ENCODE results near the gene SHROOM4.

Gene SHROOM4

GRCh38 chrX:50778272-50778671 lies 35.7 kb downstream of the SHROOM4 start:
- no peak for DNase-seq (ENCODE audit: low read depth in 2 of 2)

GRCh38 chrX:50776248-50776647 lies 37.7 kb downstream of the SHROOM4 start:
- DNase-seq (ENCODE audit: low read depth in 2 of 2): no peak

DNA sequence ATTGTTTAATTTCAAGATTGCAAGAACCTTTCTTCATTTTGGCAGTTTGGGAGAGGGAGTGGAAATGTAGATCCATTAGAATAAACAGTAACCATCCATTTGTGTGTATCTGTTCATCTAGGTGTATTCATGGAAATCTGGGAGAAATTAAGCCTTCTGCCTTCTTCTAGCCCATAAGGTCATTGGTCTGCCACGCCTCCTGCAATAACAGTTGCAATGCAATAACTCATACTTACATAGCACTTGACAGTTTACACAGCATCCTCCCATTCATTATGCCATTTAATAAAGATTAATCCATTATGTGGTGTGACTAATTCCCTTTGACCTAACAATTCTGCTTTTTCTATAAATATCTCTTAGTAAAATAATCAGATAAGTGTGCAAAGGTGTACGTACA lies 42.6 kb downstream of the SHROOM4 start:
- no peak for DNase-seq (ENCODE audit: low read depth in 2 of 2)

DNA sequence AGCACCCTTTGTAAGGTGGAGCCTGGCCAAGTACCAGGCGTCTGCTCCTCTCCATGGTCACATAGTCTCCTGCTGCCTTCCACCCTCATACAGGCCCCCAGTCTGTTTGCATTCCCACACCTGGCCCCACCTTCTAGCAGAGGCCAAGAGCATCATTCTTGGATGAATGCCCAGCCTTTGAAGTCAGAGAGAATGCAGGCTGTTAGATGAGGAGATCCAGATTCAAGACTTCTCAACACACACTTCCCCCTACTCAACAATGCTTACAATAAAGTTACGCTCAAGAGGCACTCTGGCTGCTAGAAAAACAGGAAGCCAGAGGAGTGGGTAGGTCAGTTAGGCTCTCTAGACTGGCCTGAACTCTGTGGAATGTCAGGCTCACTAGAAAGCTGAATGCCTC lies 43.3 kb downstream of the SHROOM4 start:
- no peak for DNase-seq (ENCODE audit: low read depth in 2 of 2)

GRCh38 chrX:50769389-50770063 lies 44.5 kb downstream of the SHROOM4 start:
- no peak for DNase-seq (ENCODE audit: low read depth in 2 of 2)

DNA sequence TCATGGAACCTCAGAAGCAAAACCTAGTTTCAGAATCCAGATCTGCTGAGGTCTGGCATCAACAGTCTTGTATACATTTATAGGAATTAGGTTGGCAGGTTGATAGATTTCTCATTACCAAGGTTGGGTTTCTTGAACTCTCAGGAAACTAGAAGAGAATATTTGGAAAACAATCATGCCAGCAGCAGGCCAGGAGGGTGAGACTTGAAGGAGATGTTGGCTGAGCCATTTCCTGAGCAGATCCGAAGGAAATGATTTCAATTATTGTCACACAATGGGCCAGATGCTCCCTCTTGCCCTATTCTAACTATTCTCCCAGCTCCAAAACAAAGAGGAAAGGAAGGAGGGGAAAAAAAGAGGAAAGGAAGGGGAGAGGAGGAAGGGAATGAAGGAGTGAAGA lies 45.2 kb downstream of the SHROOM4 start:
- DNase-seq (ENCODE audit: low read depth in 2 of 2): no peak

- DNase-seq (ENCODE audit: low read depth in 2 of 2): no peak
Observed at GRCh38 chrX:50765986-50766385, 48.0 kb downstream of the SHROOM4 start.

- DNase-seq (ENCODE audit: low read depth in 2 of 2): no peak
Observed at GRCh38 chrX:50762578-50762977, 51.4 kb downstream of the SHROOM4 start.

- DNase-seq (ENCODE audit: low read depth in 2 of 2): no peak
Observed at GRCh38 chrX:50756276-50756675, 57.7 kb downstream of the SHROOM4 start.

DNA sequence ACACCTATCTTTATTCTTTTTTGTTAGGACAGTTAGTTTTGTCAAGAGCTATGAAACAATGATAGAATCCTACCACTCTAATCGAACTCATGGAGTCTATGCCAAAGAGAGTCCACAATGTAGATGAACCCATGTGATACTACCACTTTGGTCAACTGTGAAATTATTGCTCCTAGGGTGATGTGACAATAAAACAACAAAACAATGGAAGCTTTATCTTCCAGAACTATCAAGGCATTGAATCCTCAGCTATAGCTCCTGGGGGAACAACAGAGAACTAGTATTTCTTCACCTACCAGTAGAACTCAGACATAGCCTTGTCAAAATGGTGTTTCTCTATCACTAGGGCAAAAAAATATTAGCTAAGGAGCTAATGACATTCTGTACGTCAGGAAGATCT lies 62.9 kb downstream of the SHROOM4 start:
- no peak for DNase-seq (ENCODE audit: low read depth in 2 of 2)

- DNase-seq (ENCODE audit: low read depth in 2 of 2): no peak
Observed at GRCh38 chrX:50747471-50747900, 66.5 kb downstream of the SHROOM4 start.

DNA sequence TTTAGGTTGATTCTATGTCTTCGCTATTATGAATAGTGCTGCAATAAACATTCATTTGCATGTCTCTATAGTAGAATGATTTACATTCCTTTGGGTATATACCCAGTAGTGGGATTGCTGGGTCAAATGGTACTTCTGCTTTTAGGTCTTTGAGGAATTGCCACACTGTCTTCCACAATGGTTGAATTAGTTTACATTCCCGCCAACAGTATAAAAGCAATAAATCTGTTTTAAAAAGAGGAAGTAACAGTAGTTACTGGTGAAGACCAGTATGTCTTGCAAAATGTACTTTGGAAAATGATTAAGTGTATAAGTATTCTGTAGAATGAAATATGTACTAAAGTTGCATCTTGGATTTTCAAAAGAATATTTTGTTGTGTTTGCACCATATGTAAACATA lies 77.3 kb downstream of the SHROOM4 start:
- no peak for DNase-seq (ENCODE audit: low read depth in 2 of 2)

- DNase-seq (ENCODE audit: low read depth in 2 of 2): no peak
Observed at GRCh38 chrX:50726296-50726695, 87.7 kb downstream of the SHROOM4 start.

GRCh38 chrX:50725310-50725709 lies 88.7 kb downstream of the SHROOM4 start:
- DNase-seq (ENCODE audit: low read depth in 2 of 2): no peak

GRCh38 chrX:50723006-50723405 lies 91.0 kb downstream of the SHROOM4 start:
- no peak for DNase-seq (ENCODE audit: low read depth in 2 of 2)

- no peak for DNase-seq (ENCODE audit: low read depth in 2 of 2)
Observed at GRCh38 chrX:50721764-50722521, 92.1 kb downstream of the SHROOM4 start.

- no peak for DNase-seq (ENCODE audit: low read depth in 2 of 2)
Observed at GRCh38 chrX:50719614-50720013, 94.4 kb downstream of the SHROOM4 start.

GRCh38 chrX:50718776-50719175 lies 95.2 kb downstream of the SHROOM4 start:
- DNase-seq (ENCODE audit: low read depth in 2 of 2): no peak

GRCh38 chrX:50716706-50717105 lies 97.3 kb downstream of the SHROOM4 start:
- no peak for DNase-seq (ENCODE audit: low read depth in 2 of 2)

DNA sequence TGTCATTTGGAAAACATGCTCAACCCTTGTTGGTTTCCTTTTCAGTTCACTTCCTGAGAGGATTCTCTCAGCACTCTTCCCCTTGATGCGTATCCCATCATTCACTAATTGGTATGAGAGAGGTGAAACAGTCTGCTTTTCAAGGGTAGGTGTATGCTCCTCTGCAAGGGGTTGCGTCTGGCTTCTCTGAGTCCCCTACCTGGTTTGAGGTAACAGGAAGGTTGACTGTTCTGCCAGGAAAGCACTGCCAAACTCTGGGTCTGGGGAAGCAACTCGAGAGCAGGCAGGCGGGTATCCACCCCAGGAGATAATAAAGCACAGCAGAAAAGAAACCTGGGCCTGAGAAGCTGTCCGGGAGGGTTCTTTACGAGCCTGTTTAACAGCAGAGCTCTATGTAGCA lies 101.2 kb downstream of the SHROOM4 start:
- no peak for DNase-seq (ENCODE audit: low read depth in 2 of 2)

DNA sequence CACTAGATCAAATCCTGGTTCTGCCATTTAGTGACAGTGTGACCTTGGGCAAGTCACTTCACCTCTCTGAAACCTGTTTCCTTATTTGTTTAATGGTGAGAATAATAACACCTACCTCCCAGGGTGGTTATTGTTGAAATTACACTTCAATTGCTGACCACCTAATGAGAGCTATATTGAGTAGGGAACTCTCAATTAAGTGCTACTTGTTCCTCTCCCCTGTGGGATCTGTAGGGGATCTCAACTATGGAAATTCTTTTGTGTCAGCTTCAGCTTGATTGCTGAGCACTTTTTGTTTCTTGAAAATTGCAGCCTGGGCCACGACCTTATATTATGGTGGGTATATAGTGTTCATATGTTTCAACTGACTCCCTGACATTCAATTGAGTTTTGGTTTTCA lies 102.1 kb downstream of the SHROOM4 start:
- DNase-seq (ENCODE audit: low read depth in 2 of 2): no peak

GRCh38 chrX:50707955-50708699 lies 105.9 kb downstream of the SHROOM4 start:
- DNase-seq (ENCODE audit: low read depth in 2 of 2): no peak

- no peak for DNase-seq (ENCODE audit: low read depth in 2 of 2)
Observed at GRCh38 chrX:50707405-50707804, 106.6 kb downstream of the SHROOM4 start.
